HCT116 (cell line): ENCODE results near the gene CD1B. TPM values are rescaled to one million over a fixed set of nuclear protein-coding genes. Genes with fewer than 3 reads are reported as not detected.

Experiments
- ATAC-seq: fragments of 200-7000 bp; cut with Tn5 transposase; 2 replicates; pipeline ENCODE4 v1.9.1; 2020; ENCODE audit warnings: mild to moderate bottlenecking, moderate library complexity
- BruUV-seq: library from RNA; stranded (reverse); fragments of 400-500 nt; replicated peaks from 2 replicates; lab custom pipeline; 2021; lab: Mats Ljungman, UMichigan
- CTCF ChIA-PET: fragments of 300-600 bp; sonication (Branson Sonifier 250); formaldehyde crosslinking; loops from one replicate; lab custom pipeline; 2021; ENCODE audit warnings: antibody characterized with exemption; lab: Charles Lee
- POLR2A ChIA-PET: fragments of 300-600, 350-600 bp; sonication (Branson Sonifier 250); formaldehyde crosslinking; loops from one replicate; lab custom pipeline; 2021; ENCODE audit warnings: antibody characterized with exemption; lab: Charles Lee
- RAD21 ChIA-PET, 2 experiments: fragments of 300-600 bp; sonication (Branson Sonifier 250); formaldehyde crosslinking; loops; one replicate each; lab custom pipeline; 2023; ENCODE audit warnings: low total read pairs in 2 of 2; ENCODE audit not compliant: uncharacterized antibody in 2 of 2, unreplicated experiment in 2 of 2, low non-redundant PET in 1 of 2; lab: Charles Lee
- DNase-seq: peaks from one replicate; pipeline ENCODE4 v3.0.0-alpha.2; 2010; ENCODE audit warnings: low read depth, low spot score
- H2AFZ ChIP-seq: fragments of 200-600 bp; shearing (Covaris generic), sonication (generic); 2 replicates; pipeline ENCODE4 v1.6.1; 2017; ENCODE audit warnings: low read depth, mixed run types, mixed read lengths, antibody characterized with exemption, low read length; ENCODE audit not compliant: poor library complexity, severe bottlenecking
- H3K27ac ChIP-seq: 2 replicates; pipeline ENCODE4 v1.5.1; 2012; ENCODE audit warnings: low read depth, low read length
- H3K27me3 ChIP-seq: fragments of 200-600 bp; sonication (generic); 2 replicates; pipeline ENCODE4 v1.6.1; 2016; ENCODE audit warnings: mixed run types, low read length, mixed read lengths; ENCODE audit not compliant: insufficient read depth
- H3K36me3 ChIP-seq, 2 experiments: fragments of 200-500 bp in 1 of 2; fragments of 200-600 bp in 1 of 2; sonication (Bioruptor generic) in 1 of 2; sonication (generic) in 1 of 2; 2 replicates each; pipeline versions ENCODE4 v1.5.1 to v1.6.1; 2014 to 2016; ENCODE audit warnings: low read length in 2 of 2, inconsistent platforms in 1 of 2, mixed read lengths in 1 of 2, mixed run types in 1 of 2; ENCODE audit not compliant: insufficient read depth in 2 of 2, control insufficient read depth in 1 of 2
- H3K4me1 ChIP-seq, 2 experiments: fragments of 200-600 bp in 1 of 2; sonication (generic) in 1 of 2; 2 replicates each; pipeline versions ENCODE4 v1.5.1 to v1.6.1; 2012 to 2017; ENCODE audit warnings: low read length in 2 of 2, inconsistent platforms in 1 of 2, mild to moderate bottlenecking in 1 of 2, mixed read lengths in 1 of 2, mixed run types in 1 of 2, moderate library complexity in 1 of 2; ENCODE audit not compliant: insufficient read depth in 2 of 2, control insufficient read depth in 1 of 2
- H3K4me2 ChIP-seq: fragments of 200-600 bp; sonication (generic); 2 replicates; pipeline ENCODE4 v1.6.1; 2017; ENCODE audit warnings: mixed run types, low read length, mixed read lengths
- H3K4me3 ChIP-seq, 2 experiments: fragments of 200-600 bp in 1 of 2; sonication (generic) in 1 of 2; replicated peaks in 1 of 2; 2 replicates each; pipeline ENCODE4 v1.5.1; 2011 to 2016; ENCODE audit warnings: low read length in 2 of 2, control low read depth in 1 of 2, low read depth in 1 of 2, mild to moderate bottlenecking in 1 of 2, mixed read lengths in 1 of 2, mixed run types in 1 of 2
- H3K79me2 ChIP-seq: fragments of 200-600 bp; sonication (generic); 2 replicates; pipeline ENCODE4 v1.6.1; 2017; ENCODE audit warnings: mild to moderate bottlenecking, mixed run types, low read length, moderate library complexity, mixed read lengths; ENCODE audit not compliant: insufficient read depth
- H3K9ac ChIP-seq: fragments of 200-600 bp; sonication (generic); 2 replicates; pipeline ENCODE4 v1.6.1; 2016; ENCODE audit warnings: low read length, mixed read lengths
- H3K9me2 ChIP-seq: fragments of 200-600 bp; sonication (generic), shearing (Covaris generic); 2 replicates; pipeline ENCODE4 v1.6.1; 2017; ENCODE audit warnings: mixed run types, mild to moderate bottlenecking, moderate library complexity; ENCODE audit not compliant: insufficient read depth
- H3K9me3 ChIP-seq, 2 experiments: fragments of 200-500 bp in 1 of 2; fragments of 200-600 bp in 1 of 2; sonication (Bioruptor generic) in 1 of 2; sonication (generic) in 1 of 2; 2 replicates each; pipeline ENCODE4 v1.6.1; 2014 to 2017; ENCODE audit warnings: low read length in 2 of 2, mixed read lengths in 2 of 2, inconsistent platforms in 1 of 2, low read depth in 1 of 2, mild to moderate bottlenecking in 1 of 2, mixed run types in 1 of 2, moderate library complexity in 1 of 2; ENCODE audit not compliant: control insufficient read depth in 1 of 2, insufficient read depth in 1 of 2
- H4K20me1 ChIP-seq: fragments of 200-600 bp; sonication (generic), shearing (Covaris generic); 2 replicates; pipeline ENCODE4 v1.6.1; 2017; ENCODE audit warnings: mixed run types, mild to moderate bottlenecking, moderate library complexity; ENCODE audit not compliant: insufficient read depth
- CEBPB ChIP-seq: IDR thresholded peaks from 2 replicates; pipeline ENCODE4 v1.6.1; 2012; ENCODE audit warnings: low read depth
- EGR1 ChIP-seq: IDR thresholded peaks from 2 replicates; pipeline ENCODE4 v1.6.1; 2012; ENCODE audit warnings: low read depth
- ELF1 ChIP-seq: IDR thresholded peaks from 2 replicates; pipeline ENCODE4 v1.6.1; 2012; ENCODE audit warnings: low read depth, borderline replicate concordance
- EZH2 ChIP-seq: fragments of 200-600 bp; sonication (generic); IDR thresholded peaks from 2 replicates; pipeline ENCODE4 v1.6.1; 2017; ENCODE audit warnings: antibody characterized with exemption, mixed run types
- EZH2phosphoT487 ChIP-seq: fragments of 200-600 bp; IDR thresholded peaks from 2 replicates; pipeline ENCODE4 v1.6.1; 2018; ENCODE audit warnings: antibody characterized with exemption, borderline replicate concordance
- FOSL1 ChIP-seq: IDR thresholded peaks from 2 replicates; pipeline ENCODE4 v1.6.1; 2012; ENCODE audit warnings: low read depth
- JUND ChIP-seq: IDR thresholded peaks from 2 replicates; pipeline ENCODE4 v1.6.1; 2012
- POLR2A ChIP-seq: IDR thresholded peaks from 2 replicates; pipeline ENCODE4 v1.7.0; 2011; ENCODE audit warnings: borderline replicate concordance; ENCODE audit not compliant: insufficient read depth, insufficient read length; ENCODE audit errors: extremely low read depth
- SIN3A ChIP-seq: IDR thresholded peaks from 2 replicates; pipeline ENCODE4 v1.6.1; 2012; ENCODE audit warnings: low read depth
- SP1 ChIP-seq: IDR thresholded peaks from 2 replicates; pipeline ENCODE4 v1.6.1; 2012; ENCODE audit warnings: low read depth
- YY1 ChIP-seq: IDR thresholded peaks from 2 replicates; pipeline ENCODE4 v1.6.1; 2011; ENCODE audit warnings: low read length, low read depth, moderate library complexity, mild to moderate bottlenecking; ENCODE audit not compliant: insufficient replicate concordance; ENCODE audit errors: extremely low read depth
- intact Hi-C: fragments of 100-400 bp; cut with micrococcal nuclease; formaldehyde crosslinking; loops from 2 replicates; pipeline ENCODE4 v1.10.0; 2022
- total RNA-seq: library from RNA; stranded (reverse); gene quantifications from one replicate; pipeline ENCODE4 v1.2.1, GENCODE V29; 2021; ENCODE audit not compliant: unreplicated experiment
- TF ChIP-seq, protein P1 (sequence below): IDR thresholded peaks from 2 replicates; pipeline ENCODE4 v1.6.1; 2011; ENCODE audit warnings: mild to moderate bottlenecking, low read length, moderate library complexity; ENCODE audit not compliant: insufficient replicate concordance; ENCODE audit errors: extremely low read depth
- TF ChIP-seq, protein P2 (sequence below): IDR thresholded peaks from 2 replicates; pipeline ENCODE4 v1.6.1; 2012; ENCODE audit warnings: low read depth
- TF ChIP-seq, protein P3 (sequence below): IDR thresholded peaks from 2 replicates; pipeline ENCODE4 v1.6.1; 2012

Gene CD1B
- total RNA-seq, 1 experiment from 2014 or later: not detected

DNA sequence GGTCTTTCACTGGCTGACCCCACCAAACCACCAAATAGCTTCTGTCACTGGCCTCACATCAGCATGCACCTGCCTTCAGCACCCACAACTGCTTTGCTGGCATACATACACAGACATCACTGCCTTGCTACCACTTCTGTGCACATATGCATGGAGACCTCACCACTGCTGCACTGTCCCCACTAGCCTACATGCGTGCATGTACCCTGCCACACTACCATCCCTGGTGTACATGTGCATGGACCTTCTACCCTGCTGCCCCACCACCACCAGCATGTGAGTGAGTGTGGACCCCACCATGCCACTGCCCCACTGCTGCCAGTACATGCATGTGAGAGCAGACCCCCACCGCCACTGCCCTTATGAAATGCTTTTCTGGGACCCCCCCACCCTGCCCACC is 35.5 kb downstream of the CD1B start:
- Histone ChIP-seq H3K4me1 (no peaks in the 10 kb centered on the region), H3K36me3 (no peaks in the 10 kb centered on the region), H2AFZ (no peak overlapping the region), H3K27ac (no peak overlapping the region), H3K4me3 (no peak overlapping the region), H3K79me2 (no peaks in the 10 kb centered on the region), H3K9me2 (no peaks in the 10 kb centered on the region), H4K20me1 (no peaks in the 10 kb centered on the region), H3K27me3 (no peaks in the 10 kb centered on the region), H3K4me2 (no peak overlapping the region), H3K9me3 (no peaks in the 10 kb centered on the region), H3K9ac (no peak overlapping the region)
- ChIA-PET POLR2A (no interaction called here), CTCF (no interaction called here), RAD21 (no interaction called here)
- DNase-seq (no peak), ATAC-seq (no peak)
- intact Hi-C loops: no loop called here
- BruUV-seq: no TSS peak
- no peak for TF ChIP-seq CEBPB
- no peak for TF ChIP-seq POLR2A

DNA sequence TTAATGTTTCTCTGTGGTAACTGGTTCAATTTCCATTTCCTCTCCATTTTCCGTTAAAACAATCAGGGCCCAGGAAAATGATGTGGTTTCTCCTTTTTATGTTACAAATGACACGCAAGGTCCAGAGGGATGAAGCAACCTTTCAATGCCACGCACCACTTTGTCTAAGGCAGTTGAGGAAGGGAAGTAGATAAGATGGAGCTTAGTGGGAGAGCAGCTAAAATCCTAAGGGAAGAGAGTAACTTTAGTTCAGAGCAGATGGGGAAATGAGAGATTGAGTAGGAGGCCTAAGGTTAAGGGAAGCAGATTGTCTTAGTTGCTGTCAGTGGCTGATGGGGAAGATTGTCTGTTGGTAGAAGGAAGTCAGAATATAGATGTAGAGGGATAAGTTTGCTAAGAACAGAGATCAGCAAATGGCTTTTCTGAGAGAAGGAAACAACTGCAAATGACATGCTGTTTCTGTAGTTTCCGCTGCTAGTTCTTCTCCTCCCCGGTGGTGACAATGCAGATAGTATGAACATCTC is 40.9 kb downstream of the CD1B start:
- H3K79me2 ChIP-seq: no peaks in the 10 kb centered on the region
- DNase-seq: no peak
- H3K36me3 ChIP-seq: no peaks in the 10 kb centered on the region
- H3K9me3 ChIP-seq: no peaks in the 10 kb centered on the region
- no peak overlapping the region for H3K4me3 ChIP-seq
- RAD21 ChIA-PET: no interaction called here
- CTCF ChIA-PET: no interaction called here
- intact Hi-C loops: no loop called here
- H3K4me1 ChIP-seq: no peaks in the 10 kb centered on the region
- no peak overlapping the region for H2AFZ ChIP-seq
- H3K9me2 ChIP-seq: no peaks in the 10 kb centered on the region
- BruUV-seq: no TSS peak
- H4K20me1 ChIP-seq: no peaks in the 10 kb centered on the region
- POLR2A ChIA-PET: no interaction called here
- no peak for ATAC-seq
- H3K9ac ChIP-seq: no peak overlapping the region
- no peak overlapping the region for H3K4me2 ChIP-seq
- H3K27ac ChIP-seq: no peak overlapping the region
- peaks cover 21% of the 10 kb centered on the region; the same call in 1 of the 2 replicates for H3K27me3 ChIP-seq
- TF ChIP-seq, protein P1, sequence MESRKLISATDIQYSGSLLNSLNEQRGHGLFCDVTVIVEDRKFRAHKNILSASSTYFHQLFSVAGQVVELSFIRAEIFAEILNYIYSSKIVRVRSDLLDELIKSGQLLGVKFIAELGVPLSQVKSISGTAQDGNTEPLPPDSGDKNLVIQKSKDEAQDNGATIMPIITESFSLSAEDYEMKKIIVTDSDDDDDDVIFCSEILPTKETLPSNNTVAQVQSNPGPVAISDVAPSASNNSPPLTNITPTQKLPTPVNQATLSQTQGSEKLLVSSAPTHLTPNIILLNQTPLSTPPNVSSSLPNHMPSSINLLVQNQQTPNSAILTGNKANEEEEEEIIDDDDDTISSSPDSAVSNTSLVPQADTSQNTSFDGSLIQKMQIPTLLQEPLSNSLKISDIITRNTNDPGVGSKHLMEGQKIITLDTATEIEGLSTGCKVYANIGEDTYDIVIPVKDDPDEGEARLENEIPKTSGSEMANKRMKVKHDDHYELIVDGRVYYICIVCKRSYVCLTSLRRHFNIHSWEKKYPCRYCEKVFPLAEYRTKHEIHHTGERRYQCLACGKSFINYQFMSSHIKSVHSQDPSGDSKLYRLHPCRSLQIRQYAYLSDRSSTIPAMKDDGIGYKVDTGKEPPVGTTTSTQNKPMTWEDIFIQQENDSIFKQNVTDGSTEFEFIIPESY: no peak
- TF ChIP-seq SIN3A (no peak), ELF1 (no peak), FOSL1 (no peak), EGR1 (no peak), JUND (no peak), SP1 (no peak), YY1 (no peak), EZH2phosphoT487 (no peak), EZH2 (no peak)
- TF ChIP-seq, protein P2, sequence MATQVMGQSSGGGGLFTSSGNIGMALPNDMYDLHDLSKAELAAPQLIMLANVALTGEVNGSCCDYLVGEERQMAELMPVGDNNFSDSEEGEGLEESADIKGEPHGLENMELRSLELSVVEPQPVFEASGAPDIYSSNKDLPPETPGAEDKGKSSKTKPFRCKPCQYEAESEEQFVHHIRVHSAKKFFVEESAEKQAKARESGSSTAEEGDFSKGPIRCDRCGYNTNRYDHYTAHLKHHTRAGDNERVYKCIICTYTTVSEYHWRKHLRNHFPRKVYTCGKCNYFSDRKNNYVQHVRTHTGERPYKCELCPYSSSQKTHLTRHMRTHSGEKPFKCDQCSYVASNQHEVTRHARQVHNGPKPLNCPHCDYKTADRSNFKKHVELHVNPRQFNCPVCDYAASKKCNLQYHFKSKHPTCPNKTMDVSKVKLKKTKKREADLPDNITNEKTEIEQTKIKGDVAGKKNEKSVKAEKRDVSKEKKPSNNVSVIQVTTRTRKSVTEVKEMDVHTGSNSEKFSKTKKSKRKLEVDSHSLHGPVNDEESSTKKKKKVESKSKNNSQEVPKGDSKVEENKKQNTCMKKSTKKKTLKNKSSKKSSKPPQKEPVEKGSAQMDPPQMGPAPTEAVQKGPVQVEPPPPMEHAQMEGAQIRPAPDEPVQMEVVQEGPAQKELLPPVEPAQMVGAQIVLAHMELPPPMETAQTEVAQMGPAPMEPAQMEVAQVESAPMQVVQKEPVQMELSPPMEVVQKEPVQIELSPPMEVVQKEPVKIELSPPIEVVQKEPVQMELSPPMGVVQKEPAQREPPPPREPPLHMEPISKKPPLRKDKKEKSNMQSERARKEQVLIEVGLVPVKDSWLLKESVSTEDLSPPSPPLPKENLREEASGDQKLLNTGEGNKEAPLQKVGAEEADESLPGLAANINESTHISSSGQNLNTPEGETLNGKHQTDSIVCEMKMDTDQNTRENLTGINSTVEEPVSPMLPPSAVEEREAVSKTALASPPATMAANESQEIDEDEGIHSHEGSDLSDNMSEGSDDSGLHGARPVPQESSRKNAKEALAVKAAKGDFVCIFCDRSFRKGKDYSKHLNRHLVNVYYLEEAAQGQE: no peak
- TF ChIP-seq, protein P3, sequence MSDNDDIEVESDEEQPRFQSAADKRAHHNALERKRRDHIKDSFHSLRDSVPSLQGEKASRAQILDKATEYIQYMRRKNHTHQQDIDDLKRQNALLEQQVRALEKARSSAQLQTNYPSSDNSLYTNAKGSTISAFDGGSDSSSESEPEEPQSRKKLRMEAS: no peak
